OCI-LY3 (cell line): Measurements from ENCODE around the gene TLCD5.

ENCODE experiments used
- H2AFZ ChIP-seq: fragments of 200-600, 300-600 bp; shearing (Covaris generic); 2 replicates; pipeline ENCODE4 v1.6.0; 2014; ENCODE audit warnings: antibody characterized with exemption, low read depth, low read length
- H3K27ac ChIP-seq: fragments of 200-600, 300-600 bp; sonication (generic); 2 replicates; pipeline ENCODE4 v1.5.1; 2014; ENCODE audit warnings: mild to moderate bottlenecking, low read length, moderate library complexity, mixed read lengths
- H3K27me3 ChIP-seq: fragments of 200-600, 300-600 bp; sonication (generic); 2 replicates; pipeline ENCODE4 v1.6.1; 2014; ENCODE audit warnings: low read depth, low read length, mixed read lengths
- H3K36me3 ChIP-seq: fragments of 200-600, 300-600 bp; sonication (generic); replicated peaks from 2 replicates; pipeline ENCODE3; 2014; ENCODE audit warnings: low read depth, low read length, mixed read lengths
- H3K4me1 ChIP-seq: fragments of 300-600, 200-600 bp; sonication (generic); 2 replicates; pipeline ENCODE4 v1.6.1; 2014; ENCODE audit warnings: low read length, mixed read lengths
- H3K4me2 ChIP-seq: fragments of 200-600, 300-600 bp; sonication (generic); 2 replicates; pipeline ENCODE4 v1.6.1; 2014; ENCODE audit warnings: low read length, mixed read lengths
- H3K4me3 ChIP-seq: fragments of 300-600, 200-600 bp; sonication (generic); 2 replicates; pipeline ENCODE4 v1.5.1; 2014; ENCODE audit warnings: antibody characterized with exemption, mild to moderate bottlenecking, low read length, moderate library complexity
- H3K79me2 ChIP-seq: fragments of 300-600, 200-600 bp; shearing (Covaris generic); 2 replicates; pipeline ENCODE4 v1.6.1; 2014; ENCODE audit warnings: mild to moderate bottlenecking, low read length, mixed read lengths
- H3K9ac ChIP-seq: fragments of 300-600, 200-600 bp; shearing (Covaris generic); 2 replicates; pipeline ENCODE4 v1.6.0; 2014; ENCODE audit warnings: mild to moderate bottlenecking, low read length, moderate library complexity
- H3K9me3 ChIP-seq: fragments of 200-600, 300-600 bp; shearing (Covaris generic); 2 replicates; pipeline ENCODE4 v1.6.1; 2014; ENCODE audit warnings: low read length, mixed read lengths; ENCODE audit not compliant: insufficient read depth
- H4K20me1 ChIP-seq: fragments of 200-600, 300-600 bp; sonication (generic); 2 replicates; pipeline ENCODE4 v1.6.1; 2016; ENCODE audit warnings: low read length, mixed read lengths; ENCODE audit not compliant: insufficient read depth
- EZH2phosphoT487 ChIP-seq: fragments of 200-600 bp; shearing (Covaris generic); IDR thresholded peaks from 2 replicates; pipeline ENCODE4 v1.6.1; 2018; ENCODE audit warnings: antibody characterized with exemption, mixed run types, low read depth
- TF ChIP-seq, protein P1 (sequence below): fragments of 200-600, 300-600 bp; sonication (generic); IDR thresholded peaks from 2 replicates; pipeline ENCODE4 v1.5.1; 2014; ENCODE audit warnings: antibody characterized with exemption, low read length, low read depth

The TLCD5 gene

DNA sequence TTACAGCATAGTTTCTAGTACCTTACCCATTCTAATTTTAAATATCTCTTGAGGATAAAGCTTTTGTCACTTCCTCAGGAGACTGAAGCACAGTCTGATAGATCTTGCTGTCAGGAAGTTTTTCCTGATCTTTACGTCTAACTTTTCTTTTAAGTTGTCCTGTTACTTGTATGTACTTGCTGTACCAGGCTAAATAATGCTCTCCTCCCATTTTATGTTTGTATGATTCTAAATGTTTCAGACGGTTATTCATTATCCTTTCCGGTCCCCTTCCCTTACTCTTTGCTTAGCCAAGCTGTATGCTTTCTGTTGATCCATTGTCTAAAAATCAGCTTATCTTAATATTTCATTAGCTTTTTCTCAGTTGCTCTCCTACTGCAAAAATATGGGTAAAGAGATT is 17.1 kb downstream of the TLCD5 start:
- Histone ChIP-seq H3K36me3 (peaks cover 10% of the 10 kb centered on the region), H3K4me2 (no peak overlapping the region), H3K9me3 (peaks cover 10% of the 10 kb centered on the region; the same call in 1 of the 2 replicates), H3K9ac (no peak overlapping the region), H4K20me1 (peaks cover 81% of the 10 kb centered on the region), H3K4me3 (no peak overlapping the region), H2AFZ (no peak overlapping the region), H3K4me1 (peaks cover 43% of the 10 kb centered on the region), H3K79me2 (peaks cover 49% of the 10 kb centered on the region), H3K27me3 (peaks cover 57% of the 10 kb centered on the region), H3K27ac (no peak overlapping the region)
- TF ChIP-seq EZH2phosphoT487, result no peak
- TF ChIP-seq, protein P1, sequence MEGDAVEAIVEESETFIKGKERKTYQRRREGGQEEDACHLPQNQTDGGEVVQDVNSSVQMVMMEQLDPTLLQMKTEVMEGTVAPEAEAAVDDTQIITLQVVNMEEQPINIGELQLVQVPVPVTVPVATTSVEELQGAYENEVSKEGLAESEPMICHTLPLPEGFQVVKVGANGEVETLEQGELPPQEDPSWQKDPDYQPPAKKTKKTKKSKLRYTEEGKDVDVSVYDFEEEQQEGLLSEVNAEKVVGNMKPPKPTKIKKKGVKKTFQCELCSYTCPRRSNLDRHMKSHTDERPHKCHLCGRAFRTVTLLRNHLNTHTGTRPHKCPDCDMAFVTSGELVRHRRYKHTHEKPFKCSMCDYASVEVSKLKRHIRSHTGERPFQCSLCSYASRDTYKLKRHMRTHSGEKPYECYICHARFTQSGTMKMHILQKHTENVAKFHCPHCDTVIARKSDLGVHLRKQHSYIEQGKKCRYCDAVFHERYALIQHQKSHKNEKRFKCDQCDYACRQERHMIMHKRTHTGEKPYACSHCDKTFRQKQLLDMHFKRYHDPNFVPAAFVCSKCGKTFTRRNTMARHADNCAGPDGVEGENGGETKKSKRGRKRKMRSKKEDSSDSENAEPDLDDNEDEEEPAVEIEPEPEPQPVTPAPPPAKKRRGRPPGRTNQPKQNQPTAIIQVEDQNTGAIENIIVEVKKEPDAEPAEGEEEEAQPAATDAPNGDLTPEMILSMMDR, result no peak

DNA sequence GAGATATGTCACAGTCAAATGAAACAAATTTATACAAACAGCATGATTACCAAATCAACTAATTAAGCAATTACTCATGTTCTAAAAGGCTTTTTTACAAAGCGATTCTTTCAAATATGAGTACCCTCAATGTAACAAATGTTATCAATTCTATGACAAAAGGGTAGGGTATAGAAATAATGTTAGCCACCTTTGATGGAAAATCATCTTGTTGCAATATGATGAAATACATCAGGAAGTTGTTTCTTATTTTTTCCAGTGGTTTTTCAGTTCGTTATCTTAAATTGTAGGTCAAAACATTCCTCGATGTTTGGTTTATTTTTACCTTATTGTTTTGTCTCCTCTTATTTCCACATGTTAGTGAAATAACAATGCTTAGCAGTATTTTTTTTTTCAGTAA is 17.6 kb downstream of the TLCD5 start:
- H4K20me1 ChIP-seq, result peaks cover 81% of the 10 kb centered on the region
- TF ChIP-seq, protein P1, result no peak
- TF ChIP-seq EZH2phosphoT487, result no peak
- H3K4me1 ChIP-seq, result peaks cover 41% of the 10 kb centered on the region
- H3K9ac ChIP-seq, result no peak overlapping the region
- no peak overlapping the region for H2AFZ ChIP-seq
- no peak overlapping the region for H3K4me3 ChIP-seq
- H3K79me2 ChIP-seq, result peaks cover 46% of the 10 kb centered on the region
- peaks cover 60% of the 10 kb centered on the region for H3K27me3 ChIP-seq
- peaks cover 10% of the 10 kb centered on the region; the same call in 1 of the 2 replicates for H3K9me3 ChIP-seq
- peaks cover 10% of the 10 kb centered on the region for H3K36me3 ChIP-seq
- no peak overlapping the region for H3K27ac ChIP-seq
- no peak overlapping the region for H3K4me2 ChIP-seq

DNA sequence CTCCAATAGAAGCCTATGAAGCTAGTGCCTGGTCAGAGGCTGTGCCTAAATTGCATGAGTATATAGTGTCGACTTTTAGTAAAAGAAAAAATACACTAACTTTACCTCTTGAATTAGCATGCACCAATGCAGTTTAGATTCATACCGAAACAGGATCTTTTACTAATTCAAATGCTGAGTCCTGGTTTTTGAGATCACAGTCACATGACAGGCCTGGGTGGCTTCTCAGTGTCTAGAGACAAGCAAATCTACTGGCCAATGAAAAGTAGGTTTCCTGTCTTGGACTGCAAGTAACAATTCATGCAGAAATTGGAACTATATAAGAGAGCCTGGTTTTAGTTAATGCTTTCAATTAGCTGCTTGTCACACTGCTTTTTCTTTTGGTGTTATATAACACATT is 18.3 kb downstream of the TLCD5 start:
- no peak for TF ChIP-seq EZH2phosphoT487
- TF ChIP-seq, protein P1, result no peak
- Histone ChIP-seq H3K27ac (peak overlapping the region; percentile 23; the same call in 1 of the 2 replicates), H4K20me1 (peaks cover 74% of the 10 kb centered on the region), H3K27me3 (peaks cover 58% of the 10 kb centered on the region), H3K79me2 (peaks cover 40% of the 10 kb centered on the region), H3K9ac (no peak overlapping the region), H3K9me3 (peaks cover 10% of the 10 kb centered on the region; the same call in 1 of the 2 replicates), H3K4me1 (peaks cover 35% of the 10 kb centered on the region), H2AFZ (no peak overlapping the region), H3K4me3 (peak overlapping the region; percentile 50), H3K36me3 (peaks cover 10% of the 10 kb centered on the region), H3K4me2 (peak overlapping the region; percentile 79)

DNA sequence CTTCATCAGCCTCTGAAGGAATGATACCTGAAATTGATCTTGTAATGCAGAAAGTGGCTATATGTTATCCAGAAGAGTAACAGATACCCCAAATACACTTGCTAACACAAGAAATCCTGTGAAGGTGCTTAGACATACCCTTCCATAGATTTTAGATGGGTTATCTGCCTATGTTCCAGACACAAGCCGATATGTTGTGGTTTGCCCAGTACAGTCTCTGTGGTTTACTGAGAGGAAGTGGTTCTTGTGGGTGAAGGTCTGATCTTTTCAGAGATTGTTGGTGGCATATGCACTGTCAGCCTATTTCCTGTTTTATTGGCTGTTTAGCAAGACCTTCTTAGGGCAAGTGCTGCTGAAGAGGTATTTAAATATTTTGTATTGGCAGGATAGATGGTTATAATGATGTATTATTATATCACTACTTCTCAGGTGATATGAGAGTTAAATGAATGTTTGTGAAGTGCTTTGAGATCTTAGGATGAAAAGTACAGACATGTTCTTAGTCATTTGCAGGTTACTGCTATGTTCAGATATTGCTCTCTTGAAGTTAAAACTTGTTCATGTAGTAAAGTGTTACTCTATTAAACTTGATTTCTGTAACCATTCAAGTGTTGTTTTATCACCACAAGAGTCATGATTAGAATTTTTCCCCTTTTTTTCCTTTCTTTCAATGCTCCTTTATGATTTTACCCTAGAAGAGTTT is 19.4 kb downstream of the TLCD5 start:
- peaks cover 55% of the 10 kb centered on the region for H3K27me3 ChIP-seq
- H3K79me2 ChIP-seq, result peaks cover 37% of the 10 kb centered on the region
- H2AFZ ChIP-seq, result no peak overlapping the region
- H4K20me1 ChIP-seq, result peaks cover 73% of the 10 kb centered on the region
- H3K9ac ChIP-seq, result no peak overlapping the region; the same call in 1 of the 2 replicates
- peaks cover 10% of the 10 kb centered on the region for H3K36me3 ChIP-seq
- peaks cover 38% of the 10 kb centered on the region for H3K4me1 ChIP-seq
- H3K4me3 ChIP-seq, result peak overlapping the region; percentile 67
- H3K4me2 ChIP-seq, result peak overlapping the region; percentile 79
- TF ChIP-seq, protein P1, result no peak
- peak; percentile 94 for TF ChIP-seq EZH2phosphoT487
- H3K27ac ChIP-seq, result peak overlapping the region; percentile 32
- H3K9me3 ChIP-seq, result peaks cover 10% of the 10 kb centered on the region; the same call in 1 of the 2 replicates
